ENCODE results near the gene LRRC66. TPM values are rescaled to one million over a fixed set of nuclear protein-coding genes. Genes with fewer than 3 reads are reported as not detected.

Gene LRRC66, protein sequence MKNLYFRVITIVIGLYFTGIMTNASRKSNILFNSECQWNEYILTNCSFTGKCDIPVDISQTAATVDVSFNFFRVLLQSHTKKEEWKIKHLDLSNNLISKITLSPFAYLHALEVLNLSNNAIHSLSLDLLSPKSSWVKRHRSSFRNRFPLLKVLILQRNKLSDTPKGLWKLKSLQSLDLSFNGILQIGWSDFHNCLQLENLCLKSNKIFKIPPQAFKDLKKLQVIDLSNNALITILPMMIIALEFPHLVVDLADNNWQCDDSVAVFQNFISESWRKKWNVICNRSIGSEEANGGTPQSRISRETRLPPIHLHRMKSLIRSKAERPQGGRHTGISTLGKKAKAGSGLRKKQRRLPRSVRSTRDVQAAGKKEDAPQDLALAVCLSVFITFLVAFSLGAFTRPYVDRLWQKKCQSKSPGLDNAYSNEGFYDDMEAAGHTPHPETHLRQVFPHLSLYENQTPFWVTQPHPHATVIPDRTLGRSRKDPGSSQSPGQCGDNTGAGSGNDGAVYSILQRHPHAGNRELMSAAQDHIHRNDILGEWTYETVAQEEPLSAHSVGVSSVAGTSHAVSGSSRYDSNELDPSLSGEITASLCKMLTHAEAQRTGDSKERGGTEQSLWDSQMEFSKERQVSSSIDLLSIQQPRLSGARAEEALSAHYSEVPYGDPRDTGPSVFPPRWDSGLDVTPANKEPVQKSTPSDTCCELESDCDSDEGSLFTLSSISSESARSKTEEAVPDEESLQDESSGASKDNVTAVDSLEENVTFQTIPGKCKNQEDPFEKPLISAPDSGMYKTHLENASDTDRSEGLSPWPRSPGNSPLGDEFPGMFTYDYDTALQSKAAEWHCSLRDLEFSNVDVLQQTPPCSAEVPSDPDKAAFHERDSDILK
- polyA plus RNA-seq (0.45 and 1.2 TPM in 2 replicates), polyA minus RNA-seq (0.73 and 1.6 TPM in 2 replicates)

DNA sequence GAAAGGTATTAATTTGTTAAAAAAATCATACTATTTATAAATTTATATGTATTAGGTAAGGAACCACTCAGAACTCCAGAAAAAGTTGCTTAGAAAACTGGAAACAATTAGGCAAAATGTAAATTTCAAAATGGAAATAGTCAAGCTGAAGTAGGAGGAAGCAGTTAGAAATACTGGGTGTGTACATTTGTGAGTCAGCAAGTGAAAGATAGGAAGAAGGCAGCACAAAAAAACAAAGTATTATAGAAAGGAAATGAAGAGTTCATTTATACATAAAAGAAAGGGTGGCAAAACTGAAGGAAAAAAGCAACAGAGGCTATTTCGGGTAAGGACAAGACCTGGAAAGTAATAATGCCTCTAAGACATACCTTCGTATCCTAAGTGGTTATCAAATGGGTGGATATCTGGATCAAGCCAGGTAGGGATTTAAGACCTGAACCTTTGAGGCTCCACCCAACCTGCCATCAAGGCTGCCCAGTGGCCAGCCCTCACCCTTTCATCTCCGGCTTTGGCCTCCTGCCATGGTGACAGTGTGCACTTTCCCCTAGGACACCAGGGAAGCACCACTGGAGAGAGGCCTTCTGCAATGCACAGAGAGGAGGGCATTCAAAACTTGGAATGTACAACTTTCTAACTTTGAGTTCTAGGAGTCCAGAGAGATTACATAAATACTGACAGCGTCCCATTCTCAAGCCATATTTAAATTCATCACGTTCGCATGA lies at the start of gene LRRC66:
LRRC66 (minus strand) TSS at position 428 of the 722 bp plus-strand sequence. CDS start 2,750 bp downstream, outside the sequence.
- H3K9ac ChIP-seq (ENCODE audit: low read length), result no peak within 1 kb of the TSS
- H3K4me3 ChIP-seq (ENCODE audit: low read length), result no peak within 1 kb of the TSS
- H3K79me2 ChIP-seq (replicated peaks; ENCODE audit: insufficient read depth, low read length), result no peaks in the 10 kb centered on the region
- no peaks in the 10 kb centered on the region for H3K9me3 ChIP-seq (ENCODE audit: low read length)
- TF ChIP-seq CTCF (IDR thresholded peaks at IDR 0.05; ENCODE audit: poor library complexity, severe bottlenecking) (no peak), SMC3 (conservative IDR thresholded peaks at IDR 0.05; ENCODE audit: poor library complexity) (no peak), REST (IDR thresholded peaks at IDR 0.05; ENCODE audit: borderline replicate concordance) (no peak), POLR2AphosphoS5 (IDR thresholded peaks at IDR 0.05) (no peak), MXI1 (conservative IDR thresholded peaks at IDR 0.05; ENCODE audit: poor library complexity, severe bottlenecking) (no peak), EZH2 (IDR thresholded peaks at IDR 0.05; ENCODE audit: borderline replicate concordance, insufficient read depth, low read length, poor library complexity, severe bottlenecking) (no peak), EP300 (conservative IDR thresholded peaks at IDR 0.05; ENCODE audit: poor library complexity, severe bottlenecking) (no peak), TAF1 (IDR thresholded peaks at IDR 0.05; ENCODE audit: low read depth) (no peak)
- H3K4me2 ChIP-seq (ENCODE audit: low read length), result no peak within 1 kb of the TSS
- no peak within 1 kb of the TSS for H3K27ac ChIP-seq (ENCODE audit: low read length)
- no peak within 1 kb of the TSS for H2AFZ ChIP-seq (ENCODE audit: low read depth, low read length)
- no peaks in the 10 kb centered on the region for H3K27me3 ChIP-seq (ENCODE audit: insufficient read depth, low read depth, low read length)
- no peaks in the 10 kb centered on the region for H3F3A ChIP-seq (ENCODE audit: insufficient read depth, low read length, poor library complexity, severe bottlenecking)
- peaks cover 13% of the 10 kb centered on the region for H3K36me3 ChIP-seq (ENCODE audit: insufficient read depth, low read length)
- no peaks in the 10 kb centered on the region for H3K9me2 ChIP-seq (ENCODE audit: insufficient read depth, low read length)
- no peaks in the 10 kb centered on the region for H4K20me1 ChIP-seq (ENCODE audit: insufficient read depth)

DNA sequence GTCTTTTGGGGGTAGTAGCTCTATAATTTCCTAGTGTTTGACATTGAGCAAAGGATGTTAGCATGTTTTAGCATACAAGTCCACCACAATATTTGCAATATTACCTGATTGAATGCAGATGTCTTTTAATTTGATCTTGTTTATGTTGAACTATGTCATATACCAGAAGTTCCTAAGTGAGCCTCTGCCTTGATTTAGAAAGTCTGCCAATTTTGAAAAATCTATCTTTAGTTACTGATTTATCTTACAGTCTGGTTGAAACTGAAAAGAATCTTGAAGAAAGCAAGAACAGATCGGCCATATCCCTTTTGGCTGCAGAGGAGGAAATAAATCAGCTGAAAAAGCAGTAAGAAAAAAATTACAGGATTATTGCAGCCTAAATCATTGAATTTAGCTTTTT lies 49.4 kb upstream of the LRRC66 start:
- Histone ChIP-seq H3K9ac (ENCODE audit: low read length) (no peak overlapping the region), H2AFZ (ENCODE audit: low read depth, low read length) (no peak overlapping the region), H3F3A (ENCODE audit: insufficient read depth, low read length, poor library complexity, severe bottlenecking) (no peaks in the 10 kb centered on the region), H3K36me3 (ENCODE audit: insufficient read depth, low read length) (no peaks in the 10 kb centered on the region), H3K27ac (ENCODE audit: low read length) (no peak overlapping the region), H3K27me3 (ENCODE audit: insufficient read depth, low read depth, low read length) (no peaks in the 10 kb centered on the region), H3K4me2 (ENCODE audit: low read length) (no peak overlapping the region), H3K9me3 (ENCODE audit: low read length) (no peaks in the 10 kb centered on the region), H3K9me2 (ENCODE audit: insufficient read depth, low read length) (no peaks in the 10 kb centered on the region), H3K79me2 (replicated peaks; ENCODE audit: insufficient read depth, low read length) (no peaks in the 10 kb centered on the region), H3K4me3 (ENCODE audit: low read length) (no peak overlapping the region), H4K20me1 (ENCODE audit: insufficient read depth) (no peaks in the 10 kb centered on the region)
- TF ChIP-seq MXI1 (conservative IDR thresholded peaks at IDR 0.05; ENCODE audit: poor library complexity, severe bottlenecking), result no peak
- TF ChIP-seq EP300 (conservative IDR thresholded peaks at IDR 0.05; ENCODE audit: poor library complexity, severe bottlenecking), result no peak
- no peak for TF ChIP-seq POLR2AphosphoS5 (IDR thresholded peaks at IDR 0.05)
- no peak for TF ChIP-seq EZH2 (IDR thresholded peaks at IDR 0.05; ENCODE audit: borderline replicate concordance, insufficient read depth, low read length, poor library complexity, severe bottlenecking)
- no peak for TF ChIP-seq SMC3 (conservative IDR thresholded peaks at IDR 0.05; ENCODE audit: poor library complexity)
- TF ChIP-seq RAD21 (conservative IDR thresholded peaks at IDR 0.05), result no peak
- no peak for TF ChIP-seq CTCF (IDR thresholded peaks at IDR 0.05; ENCODE audit: poor library complexity, severe bottlenecking)
- no peak for TF ChIP-seq REST (IDR thresholded peaks at IDR 0.05; ENCODE audit: borderline replicate concordance)
- TF ChIP-seq TAF1 (IDR thresholded peaks at IDR 0.05; ENCODE audit: low read depth), result no peak
